GM23248 (cell line): Measurements from ENCODE around the gene CYP3A5.

ENCODE experiments used
- EZH2 ChIP-seq: fragments of 200-600 bp; sonication (generic); IDR thresholded peaks from 2 replicates; pipeline ENCODE4 v1.6.1; 2018; ENCODE audit warnings: antibody characterized with exemption, mild to moderate bottlenecking; ENCODE audit not compliant: insufficient read depth, poor library complexity, severe bottlenecking
- EZH2phosphoT487 ChIP-seq: fragments of 200-600 bp; sonication (generic); IDR thresholded peaks from 2 replicates; pipeline ENCODE4 v1.6.1; 2018; ENCODE audit warnings: antibody characterized with exemption, moderate library complexity, mild to moderate bottlenecking, low read depth; ENCODE audit not compliant: insufficient read depth

- TF ChIP-seq EZH2phosphoT487 (no peak), EZH2 (no peak)
Observed at GRCh38 chr7:99644431-99644830, 35.4 kb downstream of the CYP3A5 start.
